Femur (tissue), 1 donor: ENCODE measurements around the gene ABCD4.

ENCODE experiments used
- DNase-seq: peaks from one replicate; pipeline ENCODE4 v3.0.0-alpha.2; 2017

The ABCD4 gene

DNA sequence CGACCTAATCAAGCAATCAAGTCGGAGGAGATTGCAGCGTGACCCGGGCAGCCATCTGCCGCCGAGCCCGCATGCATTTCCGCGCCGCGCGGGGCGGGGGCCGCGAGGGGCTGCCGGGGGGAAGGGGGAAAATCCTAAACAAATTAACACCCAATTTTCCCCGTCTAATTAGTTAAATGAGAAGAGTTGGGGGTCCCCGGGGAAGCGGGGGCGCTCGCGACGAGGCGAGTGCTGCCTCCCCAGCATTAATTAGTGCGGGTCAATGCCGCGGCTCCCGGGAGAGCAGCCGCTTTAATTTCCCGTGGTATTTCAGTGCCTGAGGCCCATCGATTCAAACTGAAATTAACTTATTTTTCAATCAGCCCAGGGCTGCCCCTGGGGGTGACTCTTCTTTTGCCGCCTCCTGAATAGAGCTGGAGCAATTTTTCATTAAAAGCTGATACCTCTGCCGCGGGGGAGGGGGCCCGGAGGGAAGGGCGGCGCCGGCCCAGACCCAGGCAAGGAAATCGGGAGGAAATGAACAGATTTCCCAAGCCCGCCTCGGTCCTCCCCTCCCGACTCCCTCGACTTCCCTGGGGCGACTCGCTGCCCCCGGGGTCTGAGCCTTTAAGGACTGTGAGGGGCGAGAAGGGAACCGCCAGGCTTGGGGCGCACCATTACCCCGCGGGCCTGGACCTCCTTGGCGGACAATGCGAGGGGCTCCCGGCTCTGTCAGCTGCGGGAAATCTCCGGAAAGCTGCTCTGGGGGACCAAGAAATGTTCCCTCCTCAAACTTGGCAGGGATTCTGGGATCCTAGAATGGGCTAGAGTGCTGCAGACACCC, 44.6 kb downstream of the ABCD4 start:
- no peak for DNase-seq

- peak; percentile 66 for DNase-seq
These were observed 45.4 kb downstream of the ABCD4 start for GRCh38 chr14:74257078-74257940.

- no peak for DNase-seq
These were observed 47.5 kb downstream of the ABCD4 start for GRCh38 chr14:74255281-74255680.

GRCh38 chr14:74249433-74250375, 53.0 kb downstream of the ABCD4 start:
- DNase-seq, result no peak

GRCh38 chr14:74248017-74248416, 54.7 kb downstream of the ABCD4 start:
- no peak for DNase-seq

- no peak for DNase-seq
These were observed 56.2 kb downstream of the ABCD4 start for GRCh38 chr14:74246542-74246941.

DNA sequence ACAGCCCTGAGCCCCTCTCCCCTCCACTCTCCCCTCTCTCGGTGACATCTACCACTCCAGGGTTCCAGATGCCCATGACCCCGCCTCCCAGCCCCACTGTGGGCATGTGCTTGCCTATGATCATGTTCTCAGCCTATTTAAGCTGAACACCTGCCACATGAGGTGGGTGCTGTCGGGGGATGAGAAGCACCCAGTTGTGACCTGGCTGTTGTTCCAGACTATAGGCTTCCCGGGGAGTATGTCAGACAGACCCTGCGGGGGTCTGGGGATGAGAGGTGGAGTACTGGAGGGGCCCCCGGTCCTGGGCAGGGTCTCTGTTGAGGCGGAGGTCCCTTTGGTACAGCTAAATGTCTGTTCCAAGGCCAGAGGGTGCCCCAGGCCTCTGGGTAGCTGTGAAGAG, 57.4 kb downstream of the ABCD4 start:
- DNase-seq, result no peak

- DNase-seq, result no peak
These were observed 58.6 kb downstream of the ABCD4 start for GRCh38 chr14:74244115-74244514.

- no peak for DNase-seq
These were observed 59.7 kb downstream of the ABCD4 start for GRCh38 chr14:74243051-74243450.

- DNase-seq, result no peak
These were observed 60.0 kb downstream of the ABCD4 start for GRCh38 chr14:74242780-74243042.

- no peak for DNase-seq
These were observed 60.5 kb downstream of the ABCD4 start for GRCh38 chr14:74242021-74242779.

DNA sequence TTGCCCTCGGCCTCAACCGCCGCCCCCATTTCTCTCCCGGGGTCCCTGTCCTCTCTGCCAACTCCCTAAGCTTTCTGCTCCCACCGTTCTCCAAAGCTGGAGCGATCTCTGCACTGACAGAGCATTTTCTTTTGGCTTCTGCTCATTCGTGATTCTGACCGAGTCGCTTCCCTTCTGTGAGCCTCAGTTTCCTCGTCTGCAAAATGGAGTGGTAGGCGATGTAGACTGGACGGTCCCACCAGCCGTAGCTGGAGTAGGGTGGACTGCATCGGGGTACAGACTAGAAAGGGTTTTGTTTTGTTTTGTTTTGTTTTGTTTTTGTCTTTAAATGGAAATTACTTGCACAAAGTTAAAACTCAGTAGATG, 61.1 kb downstream of the ABCD4 start:
- DNase-seq, result no peak

DNA sequence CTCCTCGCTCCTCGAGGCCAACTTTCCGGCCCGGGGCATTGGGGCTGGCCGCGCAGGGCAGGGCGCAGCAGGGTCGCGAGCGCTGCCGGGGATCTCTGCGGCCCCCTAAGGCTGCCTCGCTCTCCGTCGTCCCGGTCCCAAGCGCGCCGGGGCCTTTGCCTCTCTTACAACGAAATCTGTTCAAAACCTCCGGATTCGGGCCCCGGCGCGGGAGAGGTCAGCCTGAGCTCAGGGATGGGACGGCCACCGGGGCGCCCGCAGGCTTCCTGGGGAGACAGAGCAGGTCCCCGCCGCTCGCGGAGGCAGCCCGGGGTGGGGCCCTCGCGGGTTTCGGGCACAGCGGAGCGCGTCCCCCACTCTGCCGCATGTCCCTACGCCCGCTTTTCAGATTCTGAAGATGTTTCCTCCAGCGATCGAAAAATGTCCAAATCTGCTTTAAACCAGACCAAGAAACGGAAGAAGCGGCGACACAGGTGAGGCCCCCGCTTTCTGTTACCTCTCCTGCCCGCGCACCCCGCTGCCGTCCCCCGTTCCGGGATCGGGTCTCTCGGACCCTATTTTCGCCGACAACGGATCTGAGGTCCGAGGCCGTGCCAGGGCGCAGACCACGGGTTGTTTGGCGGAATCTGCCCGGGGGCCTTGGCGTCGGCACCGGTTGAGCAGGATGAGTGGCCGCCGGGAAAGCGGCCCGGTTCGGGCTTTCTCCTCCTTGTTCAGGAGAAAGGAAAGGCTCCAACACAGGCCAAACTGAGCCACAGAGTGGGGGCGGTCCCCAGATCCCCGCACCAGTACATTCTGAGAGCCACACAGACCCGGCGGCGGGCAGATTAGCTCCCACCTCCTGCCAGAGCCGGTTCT, 61.7 kb downstream of the ABCD4 start:
- no peak for DNase-seq

DNA sequence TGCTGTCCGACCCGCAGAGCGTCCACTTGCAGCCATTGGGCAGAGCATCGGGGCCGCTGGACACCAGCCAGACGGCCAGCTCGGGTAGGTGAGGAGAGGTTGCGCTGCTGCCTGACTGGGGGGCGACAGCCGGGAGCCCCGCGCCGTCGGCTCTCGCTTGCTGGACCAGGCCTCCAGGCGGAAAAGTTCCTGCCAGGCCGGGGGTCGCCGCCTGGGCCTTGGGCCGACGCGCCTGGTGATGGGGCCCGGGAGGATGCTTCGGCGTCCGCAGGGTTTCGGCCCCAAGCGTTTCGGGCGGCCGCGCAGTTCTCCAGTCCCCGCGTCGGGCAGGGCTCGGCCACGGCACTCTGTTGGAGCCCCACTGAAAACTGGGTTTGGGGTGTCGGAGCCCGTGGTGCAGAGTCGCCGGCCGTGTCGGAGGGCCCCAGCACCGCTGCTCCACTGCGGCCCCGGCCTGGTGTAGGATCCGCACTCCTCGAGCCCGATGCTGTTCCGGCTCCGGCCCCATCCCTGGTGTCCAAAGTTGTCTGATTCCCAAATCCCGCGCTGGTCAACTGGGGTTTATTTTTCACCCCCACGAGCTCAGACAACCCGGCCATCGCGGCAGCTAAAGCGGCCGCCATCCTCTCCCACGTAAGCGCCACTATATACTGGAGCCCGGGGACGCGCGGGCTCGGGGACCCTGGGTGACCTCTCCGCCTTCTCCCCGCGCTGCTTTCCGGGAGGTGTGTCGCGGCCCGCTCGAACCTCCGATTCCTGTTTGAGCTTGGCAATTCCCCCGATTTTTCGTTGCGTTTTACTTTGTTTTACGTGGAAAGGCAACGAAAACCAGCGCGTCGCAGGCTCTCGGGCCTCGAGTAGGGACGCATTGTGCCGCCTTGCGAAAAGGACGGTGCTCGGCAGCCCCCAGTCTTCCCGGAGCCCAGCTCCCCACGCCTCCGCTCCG, 62.6 kb downstream of the ABCD4 start:
- no peak for DNase-seq

- no peak for DNase-seq
These were observed 63.5 kb downstream of the ABCD4 start, which contains the start of gene VSX2 for GRCh38 chr14:74238974-74239847. Gene VSX2, plus strand, starts transcription at chr14:74239449. Its CDS starts 113 bp downstream, at chr14:74239562.

DNA sequence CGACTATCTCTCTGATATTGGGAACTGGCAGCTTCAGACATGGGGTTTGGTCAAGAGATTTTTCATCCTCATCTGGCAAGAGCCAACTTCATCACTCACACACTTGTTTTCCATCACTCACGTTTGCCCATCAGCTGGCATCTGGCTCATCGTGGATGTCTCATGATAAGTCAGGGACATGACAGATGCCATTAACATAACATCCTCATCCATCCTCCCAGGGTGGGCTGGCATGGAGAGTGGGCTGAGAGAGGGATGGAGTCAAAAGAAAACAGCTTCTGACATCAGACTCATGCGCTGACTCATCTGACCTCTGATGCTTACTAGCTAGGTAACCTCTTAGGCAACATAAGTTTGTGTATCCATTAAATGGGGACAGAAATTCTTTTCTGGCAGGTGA, 65.3 kb downstream of the ABCD4 start:
- DNase-seq, result no peak
